Neural progenitor cell (in vitro differentiated cells): Measurements from ENCODE around the gene SCAP. TPM values are rescaled to one million over a fixed set of nuclear protein-coding genes. Genes with fewer than 3 reads are reported as not detected.

ENCODE experiments used
- DNase-seq: peaks from one replicate; pipeline ENCODE4 v3.0.0-alpha.2; 2016; ENCODE audit warnings: low spot score
- H2AFZ ChIP-seq: fragments of 200-600 bp; sonication (generic); replicated peaks from 2 replicates; pipeline ENCODE4 v1.6.1; 2016; ENCODE audit warnings: antibody characterized with exemption
- H3F3A ChIP-seq: fragments of 200-600 bp; sonication (generic); 2 replicates; pipeline ENCODE4 v1.6.1; 2016; ENCODE audit warnings: antibody characterized with exemption, low read depth
- H3K27ac ChIP-seq: fragments of 200-600 bp; sonication (generic); 2 replicates; pipeline ENCODE4 v1.5.1; 2016; ENCODE audit warnings: mild to moderate bottlenecking
- H3K27me3 ChIP-seq: fragments of 200-600 bp; sonication (generic); 2 replicates; pipeline ENCODE4 v1.6.1; 2016; ENCODE audit warnings: mild to moderate bottlenecking, moderate library complexity
- H3K36me3 ChIP-seq: fragments of 200-600 bp; sonication (generic); 2 replicates; pipeline ENCODE4 v1.5.1; 2016
- H3K4me1 ChIP-seq: fragments of 200-600 bp; sonication (generic); 2 replicates; pipeline ENCODE4 v1.6.1; 2016; ENCODE audit warnings: mixed run types
- H3K4me2 ChIP-seq: fragments of 200-600 bp; sonication (generic); 2 replicates; pipeline ENCODE4 v1.6.1; 2016
- H3K4me3 ChIP-seq: fragments of 200-600 bp; sonication (generic); 2 replicates; pipeline ENCODE4 v1.5.1; 2016
- H3K79me2 ChIP-seq: fragments of 200-600 bp; sonication (generic); 2 replicates; pipeline ENCODE4 v1.6.1; 2016; ENCODE audit warnings: low read depth
- H3K9ac ChIP-seq: fragments of 200-600 bp; sonication (generic); 2 replicates; pipeline ENCODE4 v1.6.1; 2016
- H3K9me3 ChIP-seq: fragments of 200-600 bp; sonication (generic); 2 replicates; pipeline ENCODE4 v1.5.1; 2016; ENCODE audit warnings: low read depth
- H4K20me1 ChIP-seq: fragments of 200-600 bp; sonication (generic); 2 replicates; pipeline ENCODE4 v1.6.1; 2016; ENCODE audit warnings: low read depth
- H3K27ac Mint-ChIP-seq: 3 replicates; pipeline ENCODE4 v1.8.0; 2021; ENCODE audit warnings: mixed read lengths
- H3K27me3 Mint-ChIP-seq: 2 replicates; pipeline ENCODE4 v1.8.0; 2022; ENCODE audit warnings: low read depth, mild to moderate bottlenecking, inconsistent platforms, moderate library complexity, mixed read lengths; ENCODE audit not compliant: insufficient read depth
- H3K36me3 Mint-ChIP-seq: 3 replicates; pipeline ENCODE4 v1.8.0; 2021; ENCODE audit warnings: mixed read lengths
- H3K4me1 Mint-ChIP-seq: 3 replicates; pipeline ENCODE4 v1.8.0; 2021; ENCODE audit warnings: mixed read lengths
- H3K4me3 Mint-ChIP-seq: 3 replicates; pipeline ENCODE4 v1.8.0; 2021; ENCODE audit warnings: mild to moderate bottlenecking, moderate library complexity, mixed read lengths
- H3K9me3 Mint-ChIP-seq: 3 replicates; pipeline ENCODE4 v1.8.0; 2020; ENCODE audit warnings: mixed read lengths
- EZH2 ChIP-seq: fragments of 200-600 bp; sonication (generic); IDR thresholded peaks from 2 replicates; pipeline ENCODE4 v1.6.1; 2017; ENCODE audit warnings: antibody characterized with exemption, mild to moderate bottlenecking, moderate library complexity
- EZH2phosphoT487 ChIP-seq: fragments of 200-600 bp; sonication (generic); IDR thresholded peaks from 2 replicates; pipeline ENCODE4 v1.6.1; 2017; ENCODE audit warnings: antibody characterized with exemption
- total RNA-seq: library from RNA; depleted of rRNA; stranded (reverse); fragments of >200 nt; gene quantifications from 2 replicates; pipeline ENCODE4 v1.2.3, GENCODE V29; 2015; ENCODE audit warnings: low replicate concordance
- TF ChIP-seq, protein P1 (sequence below): fragments of 200-600 bp; sonication (generic); IDR thresholded peaks from 2 replicates; pipeline ENCODE4 v1.5.1; 2017; ENCODE audit warnings: antibody characterized with exemption, mild to moderate bottlenecking

SCAP gene
- total RNA-seq, 1 donor from 2014 or later, result 33.0 TPM

DNA sequence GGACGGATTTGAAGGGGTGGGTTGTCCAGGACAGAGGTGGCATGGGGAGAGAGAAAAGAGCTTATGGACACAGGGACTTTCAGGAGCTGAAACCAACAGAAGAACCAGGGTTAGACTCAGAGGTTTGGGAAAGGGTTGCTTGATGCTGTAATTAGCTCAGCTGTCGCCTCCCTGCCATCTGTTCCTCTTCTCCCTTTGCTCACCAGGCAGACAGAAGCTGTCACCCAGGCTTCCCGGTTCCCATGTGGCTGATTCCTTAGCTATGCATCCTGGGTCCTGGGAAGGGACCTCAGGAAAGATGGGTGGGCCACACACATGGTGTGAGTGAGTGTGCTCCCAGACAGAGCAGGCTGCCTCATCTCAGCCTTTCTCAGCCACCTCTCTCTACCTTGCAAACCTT lies 80.9 kb downstream of the SCAP start:
- no peak overlapping the region for H3K27ac Mint-ChIP-seq
- H3K4me3 ChIP-seq, result no peak overlapping the region
- H3K27me3 Mint-ChIP-seq, result peaks cover 2% of the 10 kb centered on the region
- H3K4me3 Mint-ChIP-seq, result no peak overlapping the region
- no peak for TF ChIP-seq EZH2phosphoT487
- TF ChIP-seq, protein P1, sequence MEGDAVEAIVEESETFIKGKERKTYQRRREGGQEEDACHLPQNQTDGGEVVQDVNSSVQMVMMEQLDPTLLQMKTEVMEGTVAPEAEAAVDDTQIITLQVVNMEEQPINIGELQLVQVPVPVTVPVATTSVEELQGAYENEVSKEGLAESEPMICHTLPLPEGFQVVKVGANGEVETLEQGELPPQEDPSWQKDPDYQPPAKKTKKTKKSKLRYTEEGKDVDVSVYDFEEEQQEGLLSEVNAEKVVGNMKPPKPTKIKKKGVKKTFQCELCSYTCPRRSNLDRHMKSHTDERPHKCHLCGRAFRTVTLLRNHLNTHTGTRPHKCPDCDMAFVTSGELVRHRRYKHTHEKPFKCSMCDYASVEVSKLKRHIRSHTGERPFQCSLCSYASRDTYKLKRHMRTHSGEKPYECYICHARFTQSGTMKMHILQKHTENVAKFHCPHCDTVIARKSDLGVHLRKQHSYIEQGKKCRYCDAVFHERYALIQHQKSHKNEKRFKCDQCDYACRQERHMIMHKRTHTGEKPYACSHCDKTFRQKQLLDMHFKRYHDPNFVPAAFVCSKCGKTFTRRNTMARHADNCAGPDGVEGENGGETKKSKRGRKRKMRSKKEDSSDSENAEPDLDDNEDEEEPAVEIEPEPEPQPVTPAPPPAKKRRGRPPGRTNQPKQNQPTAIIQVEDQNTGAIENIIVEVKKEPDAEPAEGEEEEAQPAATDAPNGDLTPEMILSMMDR, result no peak
- TF ChIP-seq EZH2, result no peak
- no peak overlapping the region for H2AFZ ChIP-seq
- H3K9me3 ChIP-seq, result no peaks in the 10 kb centered on the region
- no peak for DNase-seq
- no peak overlapping the region for H3K4me2 ChIP-seq
- peaks cover 7% of the 10 kb centered on the region for H3F3A ChIP-seq
- peaks cover 39% of the 10 kb centered on the region for H3K79me2 ChIP-seq
- no peaks in the 10 kb centered on the region for H3K9me3 Mint-ChIP-seq
- H3K4me1 ChIP-seq, result peaks cover 10% of the 10 kb centered on the region
- H3K9ac ChIP-seq, result no peak overlapping the region
- no peak overlapping the region for H3K27ac ChIP-seq
- H3K36me3 Mint-ChIP-seq, result peaks cover 5% of the 10 kb centered on the region
- H3K4me1 Mint-ChIP-seq, result peaks cover 31% of the 10 kb centered on the region
- no peaks in the 10 kb centered on the region for H3K27me3 ChIP-seq
- peaks cover 28% of the 10 kb centered on the region for H4K20me1 ChIP-seq
- H3K36me3 ChIP-seq, result no peaks in the 10 kb centered on the region

DNA sequence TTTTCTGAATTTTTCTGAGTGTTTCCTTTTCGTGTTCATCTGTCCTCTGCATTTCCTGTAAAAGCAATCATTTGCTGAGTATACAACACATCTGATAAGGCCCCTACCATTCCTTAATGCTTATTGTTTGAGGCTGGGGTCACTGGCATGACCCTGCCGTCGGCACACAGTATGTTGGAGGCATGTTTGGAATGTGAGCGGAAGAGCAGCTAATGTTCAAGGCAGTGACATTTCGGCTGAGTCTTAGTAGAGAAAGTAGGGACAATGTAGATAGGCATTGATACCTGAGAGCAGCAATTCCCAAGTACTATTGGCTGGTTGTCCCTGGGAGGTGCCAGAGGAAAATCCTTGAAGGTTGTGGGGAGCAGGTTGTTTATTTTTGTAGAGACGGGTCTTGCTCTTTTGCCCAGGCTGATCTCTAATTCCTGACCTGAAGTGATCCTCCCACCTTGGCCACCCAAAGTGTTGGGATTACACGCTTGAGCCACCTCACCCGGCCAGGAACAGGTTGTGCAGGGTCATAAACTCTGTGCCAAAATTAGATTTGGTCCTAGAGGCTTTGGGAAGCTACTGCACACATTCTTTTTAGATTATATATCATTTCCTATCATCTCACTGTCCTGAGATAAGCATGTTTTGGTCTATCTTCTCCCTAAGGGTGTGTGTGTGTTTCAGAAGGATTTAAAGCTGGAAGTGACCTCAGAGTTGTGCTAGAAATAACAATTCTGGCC lies 81.4 kb downstream of the SCAP start:
- Mint-ChIP-seq H3K27me3 (peaks cover 2% of the 10 kb centered on the region), H3K36me3 (peaks cover 5% of the 10 kb centered on the region), H3K27ac (peak overlapping the region; percentile 24), H3K9me3 (no peaks in the 10 kb centered on the region), H3K4me3 (peak overlapping the region; percentile 52), H3K4me1 (peaks cover 30% of the 10 kb centered on the region)
- H3K27ac ChIP-seq, result no peak overlapping the region
- no peaks in the 10 kb centered on the region for H3K36me3 ChIP-seq
- no peak overlapping the region for H3K4me2 ChIP-seq
- H2AFZ ChIP-seq, result no peak overlapping the region
- no peak overlapping the region for H3K4me3 ChIP-seq
- peaks cover 10% of the 10 kb centered on the region for H3F3A ChIP-seq
- H3K79me2 ChIP-seq, result peaks cover 41% of the 10 kb centered on the region
- H3K9me3 ChIP-seq, result no peaks in the 10 kb centered on the region
- H3K27me3 ChIP-seq, result no peaks in the 10 kb centered on the region
- TF ChIP-seq, protein P1, result no peak
- TF ChIP-seq EZH2phosphoT487 (no peak), EZH2 (no peak)
- no peak overlapping the region for H3K9ac ChIP-seq
- H3K4me1 ChIP-seq, result peaks cover 10% of the 10 kb centered on the region
- peaks cover 28% of the 10 kb centered on the region for H4K20me1 ChIP-seq
- DNase-seq, result peak; percentile 41

DNA sequence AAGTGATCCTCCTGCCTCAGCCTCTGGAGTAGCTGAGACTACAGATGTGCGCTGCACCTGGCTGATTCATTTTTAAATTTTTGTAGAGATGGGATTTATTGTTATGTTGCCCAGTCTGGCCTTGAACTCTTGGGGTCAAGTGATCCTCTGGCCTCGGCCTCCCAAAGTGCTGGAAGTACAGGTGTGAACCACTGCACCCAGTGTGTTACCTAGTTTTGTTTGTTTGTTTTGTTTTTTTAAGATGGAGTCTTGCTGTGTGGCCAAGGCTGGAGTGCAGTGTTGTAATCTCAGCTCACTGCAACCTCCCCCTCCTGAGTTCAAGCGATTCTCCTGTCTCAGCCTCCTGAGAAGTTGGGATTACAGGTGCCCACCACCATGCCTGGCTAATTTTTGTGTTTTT lies 82.8 kb downstream of the SCAP start:
- peaks cover 2% of the 10 kb centered on the region for H3K27me3 Mint-ChIP-seq
- peaks cover 5% of the 10 kb centered on the region for H3K36me3 Mint-ChIP-seq
- no peak overlapping the region for H3K27ac ChIP-seq
- H3K79me2 ChIP-seq, result peaks cover 47% of the 10 kb centered on the region
- peaks cover 10% of the 10 kb centered on the region for H3K4me1 ChIP-seq
- no peaks in the 10 kb centered on the region for H3K9me3 Mint-ChIP-seq
- H3K4me1 Mint-ChIP-seq, result peaks cover 32% of the 10 kb centered on the region
- H3K36me3 ChIP-seq, result no peaks in the 10 kb centered on the region
- H3K4me3 Mint-ChIP-seq, result no peak overlapping the region
- no peak for DNase-seq
- no peaks in the 10 kb centered on the region for H3K9me3 ChIP-seq
- no peak overlapping the region for H3K4me3 ChIP-seq
- TF ChIP-seq EZH2phosphoT487 (no peak), EZH2 (no peak)
- TF ChIP-seq, protein P1, result no peak
- H2AFZ ChIP-seq, result no peak overlapping the region
- peaks cover 28% of the 10 kb centered on the region for H4K20me1 ChIP-seq
- no peak overlapping the region for H3K4me2 ChIP-seq
- H3F3A ChIP-seq, result peaks cover 13% of the 10 kb centered on the region
- no peaks in the 10 kb centered on the region for H3K27me3 ChIP-seq
- no peak overlapping the region for H3K27ac Mint-ChIP-seq
- H3K9ac ChIP-seq, result no peak overlapping the region
